GM23338 (cell line): Measurements from ENCODE around the gene ZFP92. TPM values are rescaled to one million over a fixed set of nuclear protein-coding genes. Genes with fewer than 3 reads are reported as not detected.

ENCODE experiments used
- ATAC-seq: fragments of 200-7000 bp; cut with Tn5 transposase; 3 replicates; pipeline ENCODE4 v1.9.1; 2020
- DNase-seq: peaks from one replicate; pipeline ENCODE4 v3.0.0-alpha.2; 2015; ENCODE audit warnings: low spot score
- H2AFZ ChIP-seq: fragments of 200-600 bp; sonication (generic); 2 replicates; pipeline ENCODE4 v1.8.0; 2016; ENCODE audit warnings: antibody characterized with exemption, mild to moderate bottlenecking, moderate library complexity
- H3F3A ChIP-seq: fragments of 200-600 bp; sonication (generic); replicated peaks from 2 replicates; pipeline ENCODE4 v1.8.0; 2017; ENCODE audit warnings: antibody characterized with exemption, mixed run types, low read depth
- H3K27ac ChIP-seq: fragments of 200-600 bp; sonication (generic); 2 replicates; pipeline ENCODE4 v1.6.1; 2016; ENCODE audit warnings: low read depth
- H3K27me3 ChIP-seq: fragments of 200-600 bp; sonication (generic); 2 replicates; pipeline ENCODE4 v1.8.0; 2016; ENCODE audit warnings: mild to moderate bottlenecking, mixed run types, moderate library complexity; ENCODE audit not compliant: insufficient read depth
- H3K36me3 ChIP-seq: fragments of 200-600 bp; sonication (generic); 2 replicates; pipeline ENCODE4 v1.8.0; 2016; ENCODE audit warnings: mild to moderate bottlenecking; ENCODE audit not compliant: insufficient read depth
- H3K4me1 ChIP-seq: fragments of 200-600 bp; sonication (generic); 2 replicates; pipeline ENCODE4 v1.8.0; 2016; ENCODE audit warnings: mild to moderate bottlenecking, moderate library complexity; ENCODE audit not compliant: insufficient read depth
- H3K4me2 ChIP-seq: fragments of 200-600 bp; sonication (generic); 2 replicates; pipeline ENCODE4 v1.7.1; 2017; ENCODE audit warnings: mixed run types
- H3K4me3 ChIP-seq: fragments of 200-600 bp; sonication (generic); 2 replicates; pipeline ENCODE4 v1.6.1; 2016; ENCODE audit warnings: mixed run types
- H3K79me2 ChIP-seq: fragments of 200-600 bp; sonication (generic); replicated peaks from 2 replicates; pipeline ENCODE4 v1.8.0; 2017; ENCODE audit warnings: mild to moderate bottlenecking; ENCODE audit not compliant: insufficient read depth
- H3K9me2 ChIP-seq: fragments of 200-600 bp; sonication (generic); 2 replicates; pipeline ENCODE4 v1.8.0; 2017; ENCODE audit not compliant: insufficient read depth
- H4K20me1 ChIP-seq: fragments of 200-600 bp; sonication (generic); replicated peaks from 2 replicates; pipeline ENCODE4 v1.8.0; 2017; ENCODE audit warnings: mild to moderate bottlenecking; ENCODE audit not compliant: insufficient read depth
- H3K27ac Mint-ChIP-seq: 2 replicates; pipeline ENCODE4 v1.8.0; 2020; ENCODE audit warnings: inconsistent platforms, mild to moderate bottlenecking, moderate library complexity, mixed read lengths
- H3K27me3 Mint-ChIP-seq: 3 replicates; pipeline ENCODE4 v1.8.0; 2022; ENCODE audit warnings: low read depth, mild to moderate bottlenecking, moderate library complexity, mixed read lengths, inconsistent platforms; ENCODE audit not compliant: insufficient read depth, poor library complexity
- H3K36me3 Mint-ChIP-seq: 3 replicates; pipeline ENCODE4 v1.8.0; 2021; ENCODE audit warnings: low read depth, mild to moderate bottlenecking, inconsistent platforms, moderate library complexity, mixed read lengths
- H3K4me1 Mint-ChIP-seq: 3 replicates; pipeline ENCODE4 v1.8.0; 2020; ENCODE audit warnings: mild to moderate bottlenecking, inconsistent platforms, mixed read lengths
- H3K4me3 Mint-ChIP-seq: 3 replicates; pipeline ENCODE4 v1.8.0; 2021; ENCODE audit warnings: moderate library complexity, mild to moderate bottlenecking, inconsistent platforms, mixed read lengths
- H3K9me3 Mint-ChIP-seq: 3 replicates; pipeline ENCODE4 v1.8.0; 2020; ENCODE audit warnings: moderate library complexity, mild to moderate bottlenecking, inconsistent platforms, mixed read lengths
- CTCF ChIP-seq, 2 experiments: fragments of 200-600 bp in 1 of 2; sonication (generic) in 1 of 2; conservative IDR thresholded peaks; 2 replicates each; pipeline versions ENCODE4 v1.5.1 to v1.6.1; 2016 to 2017; ENCODE audit warnings: antibody characterized with exemption in 2 of 2, low read depth in 2 of 2, mild to moderate bottlenecking in 2 of 2, moderate library complexity in 1 of 2
- ETS1 ChIP-seq: IDR thresholded peaks from 2 replicates; pipeline ENCODE4 v1.6.1; 2016; ENCODE audit warnings: antibody characterized with exemption
- EZH2 ChIP-seq: fragments of 200-600 bp; sonication (generic); IDR thresholded peaks from one replicate; pipeline ENCODE4 v1.8.0; 2017; ENCODE audit warnings: antibody characterized with exemption, mild to moderate bottlenecking, low read depth; ENCODE audit not compliant: unreplicated experiment
- EZH2phosphoT487 ChIP-seq: fragments of 200-600 bp; sonication (generic); IDR thresholded peaks from one replicate; pipeline ENCODE4 v1.8.1; 2018; ENCODE audit warnings: antibody characterized with exemption; ENCODE audit not compliant: unreplicated experiment
- ZNF331 ChIP-seq: fragments of 250-450 bp; sonication (Bioruptor Pico); IDR thresholded peaks from 2 replicates; pipeline ENCODE4 v1.5.0; 2020; ENCODE audit warnings: low read depth, mild to moderate bottlenecking, moderate library complexity
- ZNF462 ChIP-seq: fragments of 250-450 bp; sonication (Bioruptor Pico); IDR thresholded peaks from 2 replicates; pipeline ENCODE4 v1.5.0; 2020; ENCODE audit warnings: mild to moderate bottlenecking, moderate library complexity
- polyA plus RNA-seq: library from polyadenylated mRNA; unstranded; fragments of >200 nt; fragmentation: Nextera tagmentation; extraction: Ambion mirVana; gene quantifications from 2 replicates; pipeline ENCODE4 v1.2.1, GENCODE V29; 2016
- total RNA-seq: library from RNA; depleted of rRNA; stranded (reverse); fragments of >200 nt; shearing (Covaris generic); gene quantifications from 2 replicates; pipeline ENCODE4 v1.2.3, GENCODE V29; 2014

The ZFP92 gene
- total and polyA plus RNA-seq, 2 experiments from 2014 or later = 0.05 to 0.52 TPM

GRCh38 chrX:153448556-153449367, 37.5 kb downstream of the ZFP92 start (continued):
- no peak for TF ChIP-seq ZNF462 (CRISPR knock-in tag)
- no peak for TF ChIP-seq EZH2phosphoT487
- TF ChIP-seq ZNF331 (CRISPR knock-in tag) = no peak

GRCh38 chrX:153449368-153450113, 38.3 kb downstream of the ZFP92 start:
- H3F3A ChIP-seq = no peaks in the 10 kb centered on the region
- ATAC-seq = no peak
- no peaks in the 10 kb centered on the region for H3K4me1 ChIP-seq
- no peak overlapping the region for H2AFZ ChIP-seq
- Mint-ChIP-seq H3K27me3 (peaks cover 1% of the 10 kb centered on the region), H3K9me3 (no peaks in the 10 kb centered on the region), H3K36me3 (no peaks in the 10 kb centered on the region), H3K4me3 (no peak overlapping the region), H3K27ac (no peak overlapping the region), H3K4me1 (no peaks in the 10 kb centered on the region)
- no peaks in the 10 kb centered on the region for H3K27me3 ChIP-seq
- no peaks in the 10 kb centered on the region for H4K20me1 ChIP-seq
- no peaks in the 10 kb centered on the region for H3K36me3 ChIP-seq
- no peaks in the 10 kb centered on the region for H3K9me2 ChIP-seq
- H3K79me2 ChIP-seq = no peaks in the 10 kb centered on the region
- H3K27ac ChIP-seq = no peak overlapping the region
- no peak overlapping the region for H3K4me3 ChIP-seq
- no peak overlapping the region for H3K4me2 ChIP-seq
- DNase-seq = no peak
- TF ChIP-seq CTCF (conservative IDR thresholded peaks at IDR 0.05; ENCODE audit: low read depth in 2 of 2) (no peak), ETS1 (no peak), EZH2 (no peak)
